Fibroblast of lung (primary cell): Measurements from ENCODE around the gene CTNNBIP1. TPM values are rescaled to one million over a fixed set of nuclear protein-coding genes. Genes with fewer than 3 reads are reported as not detected.

Source experiments
- DNase-seq, 2 donors: peaks; one replicate each; pipeline versions ENCODE4 v3.0.0 to v3.0.0-alpha.2; 2010; ENCODE audit warnings: low read depth in 2 of 2
- H2AFZ ChIP-seq: 2 replicates; pipeline ENCODE4 v1.5.1; 2012; ENCODE audit warnings: low read length, control low read depth, inconsistent platforms
- H3K27ac ChIP-seq: 2 replicates; pipeline ENCODE4 v1.5.1; 2011; ENCODE audit warnings: low read length, control low read depth; ENCODE audit not compliant: insufficient read depth
- H3K27me3 ChIP-seq: 2 replicates; pipeline ENCODE4 v1.5.1; 2011; ENCODE audit warnings: mild to moderate bottlenecking, low read length; ENCODE audit not compliant: control insufficient read depth, insufficient read depth
- H3K36me3 ChIP-seq: 2 replicates; pipeline ENCODE4 v1.5.1; 2011; ENCODE audit warnings: low read length; ENCODE audit not compliant: control insufficient read depth, insufficient read depth
- H3K4me1 ChIP-seq: 2 replicates; pipeline ENCODE4 v1.5.1; 2011; ENCODE audit warnings: low read length; ENCODE audit not compliant: control insufficient read depth, insufficient read depth; ENCODE audit errors: extremely low read depth
- H3K4me2 ChIP-seq: 2 replicates; pipeline ENCODE4 v1.5.1; 2011; ENCODE audit warnings: low read length, control low read depth; ENCODE audit not compliant: insufficient read depth; ENCODE audit errors: extremely low read depth
- H3K4me3 ChIP-seq, 4 experiments: fragments of 200-600 bp in 1 of 4; sonication (generic) in 1 of 4; replicated peaks in 1 of 4; 2 replicates each; pipeline ENCODE4 v1.5.1; 2011 to 2016; ENCODE audit warnings: low read length in 4 of 4, low read depth in 3 of 4, mild to moderate bottlenecking in 3 of 4, control low read depth in 2 of 4, inconsistent platforms in 1 of 4, mixed read lengths in 1 of 4; ENCODE audit not compliant: insufficient read depth in 1 of 4; ENCODE audit errors: control extremely low read depth in 1 of 4
- H3K79me2 ChIP-seq: 2 replicates; pipeline ENCODE4 v1.5.1; 2012; ENCODE audit warnings: mild to moderate bottlenecking, low read length, inconsistent platforms; ENCODE audit not compliant: control insufficient read depth, insufficient read depth
- H3K9ac ChIP-seq: 2 replicates; pipeline ENCODE4 v1.5.1; 2011; ENCODE audit warnings: mild to moderate bottlenecking, low read length, control low read depth; ENCODE audit not compliant: insufficient read depth
- H3K9me3 ChIP-seq: 2 replicates; pipeline ENCODE4 v1.5.1; 2012; ENCODE audit warnings: low read depth, low read length; ENCODE audit not compliant: control insufficient read depth, insufficient read depth
- H4K20me1 ChIP-seq: 2 replicates; pipeline ENCODE4 v1.5.1; 2011; ENCODE audit warnings: low read length; ENCODE audit not compliant: control insufficient read depth, insufficient read depth; ENCODE audit errors: extremely low read depth
- EZH2 ChIP-seq: IDR thresholded peaks from 2 replicates; pipeline ENCODE4 v1.5.1; 2012; ENCODE audit warnings: low read length, control low read depth, mild to moderate bottlenecking; ENCODE audit errors: missing control alignments
- polyA plus RNA-seq, 2 donors: library from polyadenylated mRNA; depleted of rRNA in 1 of 2; stranded (reverse) in 1 of 2; unstranded in 1 of 2; fragments of >200 nt; gene quantifications; 2 replicates each; pipeline ENCODE4 v1.2.1, GENCODE V29; 2011 to 2012; ENCODE audit warnings: missing spikeins in 1 of 2
- total RNA-seq: library from RNA; depleted of rRNA; stranded (reverse); fragments of >200 nt; gene quantifications from 2 replicates; pipeline ENCODE4 v1.2.1, GENCODE V29; 2014
- TF ChIP-seq, protein P1 (sequence below), 2 donors: IDR thresholded peaks in 1 of 2; conservative IDR thresholded peaks in 1 of 2; 1 replicate in 1 of 2; 2 replicates in 1 of 2; pipeline ENCODE4 v1.5.1; 2011 to 2012; ENCODE audit warnings: low read length in 2 of 2, control low read depth in 1 of 2, inconsistent platforms in 1 of 2, low read depth in 1 of 2, mild to moderate bottlenecking in 1 of 2

The CTNNBIP1 gene
- total and polyA plus RNA-seq, 2 donors (not counting 1 experiment from before 2014, with no cell fraction given) = 16.5 to 19.0 TPM

DNA sequence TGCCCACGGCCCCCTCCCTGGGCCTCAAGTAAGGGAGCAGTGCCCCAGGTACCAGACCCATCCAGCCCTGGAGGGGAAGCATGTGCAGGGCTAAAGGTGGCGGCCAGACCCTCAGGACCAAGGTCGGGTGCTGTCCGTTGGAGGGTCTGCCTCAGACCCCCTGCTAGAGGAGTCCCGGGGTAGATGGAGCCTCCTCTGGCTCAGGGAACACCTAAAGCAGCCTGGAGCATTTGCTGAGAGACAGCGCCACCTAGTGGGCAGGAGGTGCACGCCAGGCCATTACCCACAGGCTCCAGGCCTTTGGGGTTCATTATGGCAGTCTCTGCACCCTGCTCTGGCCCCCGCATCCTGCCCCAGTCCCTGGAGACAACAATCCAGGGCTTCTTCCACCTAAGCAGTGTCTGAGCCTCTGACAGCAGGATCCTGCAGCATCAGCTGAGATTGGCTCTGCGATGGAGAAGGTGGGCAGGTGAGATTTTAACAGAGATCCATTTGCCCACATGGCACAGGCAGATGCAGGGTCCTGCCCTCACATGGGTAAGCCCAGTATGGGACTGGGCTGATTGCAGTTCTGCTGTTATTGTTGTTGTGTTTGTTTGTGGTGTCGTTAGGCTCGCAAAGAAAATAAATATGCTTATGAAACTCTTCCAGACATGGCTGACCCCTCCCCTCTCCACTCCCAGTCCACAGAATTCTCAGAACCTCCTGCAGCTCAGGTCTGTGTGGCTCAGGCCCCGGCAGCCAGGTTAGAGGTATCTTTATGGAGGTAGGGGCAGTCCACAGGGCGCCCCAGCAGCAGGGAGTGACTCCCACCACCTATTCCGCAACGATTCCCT, 42.4 kb downstream of the CTNNBIP1 start:
- no peak for TF ChIP-seq EZH2
- TF ChIP-seq, protein P1, sequence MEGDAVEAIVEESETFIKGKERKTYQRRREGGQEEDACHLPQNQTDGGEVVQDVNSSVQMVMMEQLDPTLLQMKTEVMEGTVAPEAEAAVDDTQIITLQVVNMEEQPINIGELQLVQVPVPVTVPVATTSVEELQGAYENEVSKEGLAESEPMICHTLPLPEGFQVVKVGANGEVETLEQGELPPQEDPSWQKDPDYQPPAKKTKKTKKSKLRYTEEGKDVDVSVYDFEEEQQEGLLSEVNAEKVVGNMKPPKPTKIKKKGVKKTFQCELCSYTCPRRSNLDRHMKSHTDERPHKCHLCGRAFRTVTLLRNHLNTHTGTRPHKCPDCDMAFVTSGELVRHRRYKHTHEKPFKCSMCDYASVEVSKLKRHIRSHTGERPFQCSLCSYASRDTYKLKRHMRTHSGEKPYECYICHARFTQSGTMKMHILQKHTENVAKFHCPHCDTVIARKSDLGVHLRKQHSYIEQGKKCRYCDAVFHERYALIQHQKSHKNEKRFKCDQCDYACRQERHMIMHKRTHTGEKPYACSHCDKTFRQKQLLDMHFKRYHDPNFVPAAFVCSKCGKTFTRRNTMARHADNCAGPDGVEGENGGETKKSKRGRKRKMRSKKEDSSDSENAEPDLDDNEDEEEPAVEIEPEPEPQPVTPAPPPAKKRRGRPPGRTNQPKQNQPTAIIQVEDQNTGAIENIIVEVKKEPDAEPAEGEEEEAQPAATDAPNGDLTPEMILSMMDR (conservative IDR thresholded peaks at IDR 0.05 in 1 of 2, IDR thresholded peaks at IDR 0.05 in 1 of 2; ENCODE audit: low read depth in 1 of 2, low read length in 2 of 2) = peak; percentile 94 to 95

DNA sequence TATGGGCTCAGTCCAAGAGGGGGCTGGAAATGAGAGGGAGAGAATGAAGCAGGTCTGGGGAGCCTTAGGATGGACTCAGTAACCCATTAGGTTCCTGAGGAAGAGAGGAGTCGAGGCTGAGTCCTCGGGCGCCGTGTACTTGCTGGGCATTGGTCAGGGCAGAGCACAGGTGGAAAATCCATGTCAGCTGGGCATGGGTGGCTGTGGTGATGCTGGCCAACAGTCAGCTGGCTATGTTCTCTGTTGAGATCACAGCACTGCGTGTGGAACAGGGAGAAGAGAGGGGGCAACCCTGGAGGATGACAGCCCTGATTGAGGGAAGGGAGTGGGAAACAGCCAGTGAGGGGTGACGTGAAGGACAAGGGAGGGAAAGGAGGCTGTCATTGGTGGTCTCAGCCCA, 43.2 kb downstream of the CTNNBIP1 start:
- Histone ChIP-seq H3K27ac (no peak overlapping the region), H4K20me1 (no peaks in the 10 kb centered on the region), H3K9ac (no peak overlapping the region), H2AFZ (no peak overlapping the region), H3K4me1 (no peaks in the 10 kb centered on the region), H3K4me3 (no peak overlapping the region), H3K4me2 (no peak overlapping the region), H3K27me3 (no peaks in the 10 kb centered on the region), H3K36me3 (peaks cover 2% of the 10 kb centered on the region), H3K9me3 (no peaks in the 10 kb centered on the region), H3K79me2 (no peaks in the 10 kb centered on the region)
- no peak for TF ChIP-seq EZH2
- TF ChIP-seq, protein P1 (conservative IDR thresholded peaks at IDR 0.05 in 1 of 2, IDR thresholded peaks at IDR 0.05 in 1 of 2; ENCODE audit: low read depth in 1 of 2, low read length in 2 of 2) = no peak
- no peak for DNase-seq

More for the DNA sequence above, 42.4 kb downstream of the CTNNBIP1 start:
- peak; percentile 39 to 69 for DNase-seq
- peaks cover 2% of the 10 kb centered on the region for H3K36me3 ChIP-seq
- no peak overlapping the region for H3K4me3 ChIP-seq
- H3K4me2 ChIP-seq = no peak overlapping the region
- H3K4me1 ChIP-seq = no peaks in the 10 kb centered on the region
- H3K27ac ChIP-seq = no peak overlapping the region
- no peaks in the 10 kb centered on the region for H3K27me3 ChIP-seq
- H3K9me3 ChIP-seq = no peaks in the 10 kb centered on the region
- H2AFZ ChIP-seq = no peak overlapping the region
- no peaks in the 10 kb centered on the region for H3K79me2 ChIP-seq
- H3K9ac ChIP-seq = no peak overlapping the region
- H4K20me1 ChIP-seq = no peaks in the 10 kb centered on the region

DNA sequence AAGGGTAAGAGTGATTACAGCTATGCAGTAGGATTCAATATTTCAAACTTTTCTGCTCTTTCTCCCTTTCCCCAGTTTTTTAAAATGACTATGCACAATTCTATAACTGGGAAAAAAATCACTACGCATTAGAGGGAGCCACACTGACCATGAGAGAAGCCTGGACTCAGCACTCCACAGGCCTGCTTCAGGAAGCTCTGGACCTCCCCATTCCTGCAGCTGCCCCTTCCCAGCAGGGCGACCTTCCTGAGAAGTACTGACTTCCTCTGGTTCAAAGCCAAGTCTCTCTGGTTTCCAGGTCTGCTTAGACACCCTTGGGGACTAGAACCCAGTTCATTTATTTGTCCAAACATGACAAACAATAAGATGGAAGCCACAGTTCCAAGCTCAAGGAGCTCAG, 44.3 kb downstream of the CTNNBIP1 start:
- Histone ChIP-seq H3K4me3 (no peak overlapping the region), H3K36me3 (peaks cover 2% of the 10 kb centered on the region), H3K4me1 (no peaks in the 10 kb centered on the region), H3K9me3 (no peaks in the 10 kb centered on the region), H3K27ac (no peak overlapping the region), H2AFZ (no peak overlapping the region), H3K9ac (no peak overlapping the region), H3K4me2 (no peak overlapping the region), H4K20me1 (no peaks in the 10 kb centered on the region), H3K79me2 (no peaks in the 10 kb centered on the region), H3K27me3 (no peaks in the 10 kb centered on the region)
- DNase-seq = no peak
- no peak for TF ChIP-seq EZH2
- TF ChIP-seq, protein P1 (conservative IDR thresholded peaks at IDR 0.05 in 1 of 2, IDR thresholded peaks at IDR 0.05 in 1 of 2; ENCODE audit: low read depth in 1 of 2, low read length in 2 of 2) = no peak
